ENCODE data around the gene UNC45B.
"Not testable (repeated sequence)": the region's sequence is repeated elsewhere in the genome, so short reads cannot be mapped to it uniquely, and the experiment has no call there.

The UNC45B gene, protein sequence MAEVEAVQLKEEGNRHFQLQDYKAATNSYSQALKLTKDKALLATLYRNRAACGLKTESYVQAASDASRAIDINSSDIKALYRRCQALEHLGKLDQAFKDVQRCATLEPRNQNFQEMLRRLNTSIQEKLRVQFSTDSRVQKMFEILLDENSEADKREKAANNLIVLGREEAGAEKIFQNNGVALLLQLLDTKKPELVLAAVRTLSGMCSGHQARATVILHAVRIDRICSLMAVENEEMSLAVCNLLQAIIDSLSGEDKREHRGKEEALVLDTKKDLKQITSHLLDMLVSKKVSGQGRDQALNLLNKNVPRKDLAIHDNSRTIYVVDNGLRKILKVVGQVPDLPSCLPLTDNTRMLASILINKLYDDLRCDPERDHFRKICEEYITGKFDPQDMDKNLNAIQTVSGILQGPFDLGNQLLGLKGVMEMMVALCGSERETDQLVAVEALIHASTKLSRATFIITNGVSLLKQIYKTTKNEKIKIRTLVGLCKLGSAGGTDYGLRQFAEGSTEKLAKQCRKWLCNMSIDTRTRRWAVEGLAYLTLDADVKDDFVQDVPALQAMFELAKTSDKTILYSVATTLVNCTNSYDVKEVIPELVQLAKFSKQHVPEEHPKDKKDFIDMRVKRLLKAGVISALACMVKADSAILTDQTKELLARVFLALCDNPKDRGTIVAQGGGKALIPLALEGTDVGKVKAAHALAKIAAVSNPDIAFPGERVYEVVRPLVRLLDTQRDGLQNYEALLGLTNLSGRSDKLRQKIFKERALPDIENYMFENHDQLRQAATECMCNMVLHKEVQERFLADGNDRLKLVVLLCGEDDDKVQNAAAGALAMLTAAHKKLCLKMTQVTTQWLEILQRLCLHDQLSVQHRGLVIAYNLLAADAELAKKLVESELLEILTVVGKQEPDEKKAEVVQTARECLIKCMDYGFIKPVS

DNA sequence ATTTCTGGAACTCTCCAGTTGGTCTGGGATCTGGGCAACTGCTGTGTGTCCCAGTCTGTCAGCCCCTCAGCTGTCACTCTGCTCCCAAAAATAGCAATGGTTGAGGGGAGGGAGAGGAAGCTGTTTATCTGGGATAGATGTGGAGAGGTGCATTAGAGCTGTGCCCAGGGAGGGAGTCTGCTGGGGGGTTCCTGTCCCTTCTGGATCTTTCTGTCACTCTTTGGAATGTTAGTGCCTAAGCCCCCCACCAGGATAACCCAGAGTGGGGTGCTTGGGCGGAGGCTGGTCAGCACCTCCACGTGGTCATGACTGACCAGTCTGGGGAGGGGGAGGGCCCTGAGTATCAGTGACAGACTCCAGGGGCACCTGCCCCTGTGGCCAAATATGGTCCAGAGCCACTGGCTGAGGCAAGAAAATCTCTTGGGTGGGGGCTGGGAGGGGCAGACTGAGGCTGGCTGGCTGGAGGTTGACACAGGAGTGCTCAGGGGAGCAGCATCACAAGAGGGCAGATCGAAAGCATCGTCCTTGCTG, at the start of gene UNC45B:
Gene UNC45B (plus strand): TSS at position 443 of the 531 bp plus-strand sequence. CDS start 447 bp downstream, outside the sequence.
- no peak for DNase-seq

DNA sequence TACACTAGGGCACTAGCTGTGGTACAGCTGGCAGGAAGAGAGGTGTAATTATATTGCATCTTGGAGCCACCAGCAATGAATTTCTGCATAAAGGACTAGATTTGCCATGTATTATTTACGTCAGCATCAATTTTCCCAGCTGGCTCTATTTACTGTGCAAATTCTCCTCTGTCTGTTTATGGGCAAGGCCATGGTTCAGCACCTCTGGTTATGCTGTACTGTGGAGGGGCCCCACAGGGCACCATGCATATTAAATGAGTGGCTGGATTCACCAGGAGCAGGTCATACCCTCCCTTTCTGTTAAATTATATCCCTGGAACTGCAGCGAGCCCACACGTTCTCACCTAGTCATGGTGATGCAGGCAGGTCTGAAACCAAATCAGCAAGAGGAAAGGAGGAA, 47.7 kb upstream of the UNC45B start:
- no peak for DNase-seq

DNA sequence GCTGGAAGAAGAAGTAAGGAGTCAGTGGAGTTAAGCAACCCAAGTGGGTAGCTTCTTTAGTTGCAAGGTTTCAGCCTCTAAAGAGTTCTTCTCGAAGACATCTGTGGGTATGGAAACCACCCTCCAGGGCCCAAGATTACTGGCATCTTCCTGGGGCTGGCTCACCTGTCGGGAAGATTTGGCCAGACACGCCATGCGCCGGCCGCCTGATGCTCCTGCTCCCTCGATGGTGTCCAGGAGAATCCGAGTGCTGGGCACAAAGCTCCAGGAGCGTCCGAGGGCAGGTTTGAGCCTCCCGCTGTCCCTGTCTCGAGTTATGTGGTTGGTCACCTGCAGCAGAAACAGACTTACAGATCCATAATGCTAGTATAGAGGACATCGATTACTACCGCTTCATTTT, 46.6 kb upstream of the UNC45B start:
- no peak for DNase-seq

DNA sequence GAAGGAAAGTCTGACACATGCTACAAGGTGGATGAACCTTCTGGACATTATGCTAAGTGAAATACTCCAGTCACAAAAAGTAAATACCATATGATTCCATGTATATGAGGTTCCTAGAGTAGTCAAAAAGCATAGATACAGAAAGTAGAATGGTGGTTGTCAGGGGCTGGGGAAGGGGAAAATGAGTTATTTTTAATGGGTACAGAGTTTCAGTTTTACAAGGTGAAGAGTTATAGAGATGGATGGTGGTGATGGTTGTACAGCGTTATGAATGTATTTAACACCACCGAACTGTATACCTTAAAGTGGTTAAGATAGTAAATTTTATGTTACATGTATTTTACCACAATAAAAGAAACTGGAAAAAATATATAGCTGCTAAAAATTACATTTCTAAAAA, 45.9 kb upstream of the UNC45B start:
- no peak for DNase-seq

DNA sequence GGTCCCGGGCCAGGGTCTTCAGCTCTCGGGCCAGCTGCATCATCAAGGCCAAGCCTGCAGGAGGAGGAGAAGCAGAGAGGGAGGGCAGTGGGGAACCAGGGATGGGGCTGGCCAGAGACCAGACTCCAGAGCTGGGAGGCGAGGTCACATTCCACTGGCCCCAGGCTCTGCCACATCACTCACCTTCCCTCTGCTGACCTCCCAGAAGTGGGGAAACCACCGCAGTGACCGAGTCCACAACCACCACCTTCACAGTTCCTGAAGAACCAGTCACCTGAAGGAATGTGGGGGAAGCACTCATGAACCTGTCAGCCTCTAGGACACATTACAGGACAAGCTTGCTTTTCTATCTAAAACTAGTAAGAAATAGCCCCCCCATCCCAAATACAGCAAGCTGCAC, 44.3 kb upstream of the UNC45B start:
- DNase-seq, result no peak

DNA sequence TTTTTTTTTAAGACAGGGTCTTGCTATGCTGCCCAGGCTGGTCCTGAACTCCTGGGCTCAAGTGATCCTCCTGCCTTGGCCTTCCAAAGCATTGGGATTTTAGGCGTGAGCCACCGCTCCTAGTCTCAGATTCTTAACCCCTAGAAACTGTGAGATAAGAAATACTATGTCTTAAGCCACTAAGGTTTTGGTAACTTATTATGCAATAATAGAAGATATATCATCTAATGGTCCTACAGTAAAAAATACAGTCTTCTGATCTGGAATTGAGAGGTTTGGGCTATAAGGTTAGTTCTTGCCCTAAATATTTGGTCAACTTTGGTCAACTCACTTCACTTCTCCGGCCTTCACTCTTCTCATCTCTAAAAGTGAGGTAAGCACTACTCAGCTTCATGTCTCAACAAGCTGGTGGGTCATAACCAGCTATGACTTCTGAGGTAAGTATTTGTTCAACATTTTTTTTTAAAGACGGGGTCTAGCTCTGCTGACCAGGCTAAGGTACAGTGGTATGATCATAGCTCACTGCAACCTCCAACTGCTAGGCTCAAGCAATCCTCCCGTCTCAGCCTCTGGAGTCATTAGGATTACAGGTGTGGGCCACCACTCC, 42.7 kb upstream of the UNC45B start:
- no peak for DNase-seq

DNA sequence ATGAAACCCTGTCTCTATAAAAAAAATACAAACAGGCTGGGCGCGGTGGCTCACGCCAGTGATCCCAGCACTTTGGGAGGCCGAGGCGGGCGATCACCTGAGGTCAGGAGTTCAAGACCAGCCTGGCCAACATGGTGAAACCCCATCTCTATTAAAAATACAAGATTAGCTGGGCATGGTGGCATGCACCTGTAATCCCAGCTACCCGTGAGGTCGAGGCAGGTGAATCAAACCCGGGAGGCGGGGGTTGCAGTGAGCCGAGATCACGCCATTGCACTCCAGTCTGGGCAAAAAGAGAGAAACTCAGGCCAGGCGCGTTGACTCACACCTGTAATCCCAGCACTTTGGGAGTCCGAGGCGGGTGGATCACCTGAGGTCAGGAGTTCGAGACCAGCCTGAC, 36.8 kb upstream of the UNC45B start:
- DNase-seq, result not testable (repeated sequence)

DNA sequence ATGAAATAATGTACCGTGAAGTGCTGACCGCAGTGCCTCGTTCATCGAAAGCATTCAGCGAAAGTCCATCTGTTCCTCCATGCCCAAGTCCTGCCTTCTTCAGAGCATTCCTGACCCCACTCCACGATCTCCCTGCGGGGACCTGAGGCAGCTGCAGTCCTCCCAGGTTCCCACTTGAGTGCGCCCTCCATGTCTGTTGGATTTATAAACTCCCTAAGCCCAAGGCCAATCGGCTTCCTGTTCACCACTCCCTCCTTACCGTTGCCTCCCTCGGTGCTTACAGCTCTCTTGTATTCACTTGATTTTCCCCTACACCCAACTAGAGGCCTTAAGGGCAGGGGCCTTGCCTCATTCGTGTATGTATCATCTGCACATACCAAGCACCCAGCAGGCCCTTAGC, 30.8 kb upstream of the UNC45B start:
- no peak for DNase-seq

DNA sequence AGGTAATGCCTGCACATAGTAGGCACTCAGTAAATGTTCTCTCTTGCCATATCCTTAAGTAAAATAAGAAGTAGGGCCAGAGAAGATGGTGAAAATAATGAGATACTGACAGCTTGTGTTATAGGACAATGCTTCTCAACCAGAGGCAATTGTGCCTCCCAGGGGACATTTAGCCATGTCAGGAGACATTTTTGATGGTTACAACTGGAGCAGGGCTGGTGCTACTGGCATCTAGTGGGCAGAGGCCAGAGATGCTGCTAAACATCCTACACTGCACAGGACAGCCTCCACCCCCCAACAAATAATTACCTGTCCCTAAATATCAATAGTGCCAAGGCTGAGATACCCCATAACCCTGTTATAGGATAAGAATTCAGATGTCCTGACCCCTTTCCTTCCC, 29.6 kb upstream of the UNC45B start:
- DNase-seq, result no peak

DNA sequence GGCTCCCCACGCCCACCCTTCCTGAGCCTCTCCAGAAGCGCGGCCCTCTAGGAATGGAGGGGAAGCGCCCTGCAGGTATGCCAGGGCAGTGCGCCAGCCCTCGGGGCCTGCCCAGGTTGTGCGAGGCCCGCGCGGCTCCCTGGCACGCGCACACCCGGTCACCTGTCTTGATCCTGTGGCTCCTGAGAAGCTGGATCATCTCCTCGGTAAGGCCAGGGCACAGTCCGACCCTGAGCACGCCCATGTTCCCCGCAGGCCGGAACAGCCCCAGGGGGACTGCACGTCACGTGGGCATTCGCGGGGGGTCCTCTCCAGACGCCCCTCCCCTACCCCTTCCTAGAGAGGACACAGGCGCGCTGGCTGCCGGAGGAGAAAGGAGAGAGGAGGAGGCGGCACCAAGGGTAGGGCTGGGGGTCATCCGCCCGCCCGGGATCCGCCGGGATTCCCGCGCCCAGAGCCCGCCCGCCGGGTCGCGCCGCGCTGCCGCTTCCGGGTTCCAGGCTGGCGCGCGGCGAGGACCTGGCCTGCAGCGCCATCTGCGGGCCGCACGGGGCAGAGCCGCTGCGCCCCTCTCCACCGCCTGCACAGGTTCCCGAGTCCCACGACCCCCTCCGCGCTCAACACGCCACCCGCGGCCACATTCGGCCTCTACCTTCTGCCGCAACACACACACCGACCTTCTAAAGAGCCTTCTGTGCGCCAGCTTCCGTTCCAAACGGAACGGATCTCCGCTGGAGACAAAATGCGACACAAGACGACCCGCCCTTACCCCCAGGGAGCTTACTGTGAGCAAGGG, 28.0 kb upstream of the UNC45B start, which contains the start of gene RAD51D:
Gene RAD51D (minus strand): TSS at position 491 of the 796 bp plus-strand sequence. CDS start 247 bp downstream, at position 244.
- peak; percentile 71 for DNase-seq

DNA sequence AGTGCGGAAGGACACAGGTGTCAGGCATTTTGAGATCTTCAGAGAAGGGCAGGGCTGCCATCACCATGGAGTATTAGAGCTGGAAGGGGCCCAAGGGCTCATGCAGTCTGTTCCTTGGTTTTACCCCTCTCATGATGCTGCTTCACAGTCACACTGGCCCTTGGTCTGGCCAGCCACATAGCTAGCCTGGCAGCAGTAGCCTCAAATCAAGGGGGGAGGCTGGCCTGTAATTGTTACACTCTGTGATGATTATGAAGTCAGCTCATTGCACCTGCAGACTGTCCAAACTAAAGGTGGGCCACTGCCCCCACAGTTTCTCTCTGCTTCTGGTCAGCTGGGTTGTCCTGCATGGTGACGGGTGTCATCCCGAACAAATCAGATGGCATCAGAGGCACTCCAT, 26.3 kb upstream of the UNC45B start, which contains the start of gene FNDC8:
Gene FNDC8 (plus strand): TSS at position 301 of the 400 bp plus-strand sequence. CDS start 79 bp downstream, at position 380.
- no peak for DNase-seq

DNA sequence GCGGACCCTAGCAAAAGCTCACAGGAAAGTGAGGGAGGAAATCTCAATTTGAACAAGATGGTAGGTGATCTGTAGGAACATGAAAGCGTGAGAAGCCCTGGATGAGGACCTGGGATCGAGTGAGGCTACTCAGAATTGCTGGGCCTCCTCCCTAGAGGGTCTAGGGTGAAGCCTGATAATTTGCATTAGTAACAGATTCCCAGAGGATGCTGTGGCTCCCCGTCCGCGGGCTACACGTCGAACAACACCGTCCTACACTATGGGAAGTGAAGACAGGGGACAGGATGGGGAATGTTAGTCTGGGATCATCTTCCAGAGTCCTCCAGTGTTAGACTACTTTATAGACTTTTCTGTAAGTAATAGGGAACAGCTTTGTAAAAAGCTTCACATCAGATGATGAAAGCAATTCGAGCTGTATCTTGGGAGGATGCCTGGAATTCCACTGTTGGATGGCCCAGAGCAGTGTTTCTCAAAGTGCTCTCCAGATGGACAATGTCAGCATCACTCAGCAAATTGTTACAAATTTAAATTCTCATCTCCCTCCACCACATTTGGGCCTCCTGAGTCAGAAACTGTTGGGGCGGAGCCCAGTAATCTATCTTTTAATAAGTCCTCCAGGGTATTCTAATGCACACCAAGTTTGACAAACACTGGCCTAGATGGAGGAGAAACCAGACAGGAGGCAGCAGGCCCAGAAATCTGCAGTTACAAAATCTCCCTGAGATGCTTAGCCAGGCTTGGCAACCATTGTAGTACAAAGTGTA, 19.7 kb upstream of the UNC45B start:
- DNase-seq, result no peak

DNA sequence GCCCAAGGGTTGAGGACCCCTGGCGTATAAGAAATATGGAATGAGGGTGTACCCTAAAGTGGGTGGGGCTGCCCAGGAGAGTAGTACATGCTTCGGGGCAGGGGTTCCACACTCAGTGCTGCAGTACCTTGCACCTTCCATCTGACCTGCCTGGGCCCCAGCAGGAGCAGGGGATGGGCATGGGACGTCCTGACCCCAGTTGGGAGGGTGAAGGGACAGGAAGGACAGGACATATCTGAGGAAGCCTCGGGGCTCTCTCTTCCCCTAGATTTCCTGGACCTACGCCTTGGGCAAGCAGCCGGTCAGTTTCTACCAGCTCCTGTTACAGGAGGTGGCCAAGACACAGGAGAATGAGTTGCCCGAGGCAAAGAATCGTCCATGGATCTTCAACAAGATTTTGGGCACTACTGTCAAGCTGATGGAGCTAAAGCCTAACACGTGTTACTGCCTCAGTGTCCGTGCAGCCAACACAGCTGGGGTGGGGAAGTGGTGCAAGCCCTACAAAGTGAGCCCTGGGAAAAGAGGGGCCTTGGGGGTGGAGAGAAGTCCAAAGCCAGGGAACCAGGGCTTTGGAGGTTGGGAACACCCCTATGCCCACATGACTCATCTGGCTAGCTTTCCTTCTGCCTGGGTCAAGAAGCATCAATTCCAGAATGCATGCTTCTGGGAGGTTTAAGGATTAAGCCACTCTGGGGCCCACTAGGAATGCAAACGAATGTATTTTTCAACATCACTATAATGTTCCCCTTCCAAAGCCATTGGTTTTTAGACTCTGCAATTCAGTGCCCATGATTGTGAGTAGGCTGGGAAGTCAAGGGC, 18.3 kb upstream of the UNC45B start:
- DNase-seq, result no peak

DNA sequence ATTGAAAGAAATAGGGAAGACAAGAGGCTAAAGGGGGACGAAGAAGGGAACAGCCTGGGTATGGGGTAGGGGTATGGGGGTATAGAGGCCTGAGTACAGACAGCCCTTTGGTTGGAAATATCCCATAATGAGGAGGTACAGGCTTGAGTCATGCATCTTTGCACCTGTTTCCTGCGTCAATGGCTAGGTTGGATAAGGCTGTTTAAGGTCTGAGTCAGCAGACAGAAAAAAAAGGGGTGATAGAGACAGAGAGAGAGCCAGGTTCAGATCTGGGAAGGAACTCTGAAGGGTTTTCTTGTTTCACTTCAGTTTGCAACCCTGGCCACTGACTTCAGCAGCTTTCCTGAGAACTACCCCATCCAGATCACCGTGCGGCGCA, 17.7 kb upstream of the UNC45B start:
- no peak for DNase-seq

DNA sequence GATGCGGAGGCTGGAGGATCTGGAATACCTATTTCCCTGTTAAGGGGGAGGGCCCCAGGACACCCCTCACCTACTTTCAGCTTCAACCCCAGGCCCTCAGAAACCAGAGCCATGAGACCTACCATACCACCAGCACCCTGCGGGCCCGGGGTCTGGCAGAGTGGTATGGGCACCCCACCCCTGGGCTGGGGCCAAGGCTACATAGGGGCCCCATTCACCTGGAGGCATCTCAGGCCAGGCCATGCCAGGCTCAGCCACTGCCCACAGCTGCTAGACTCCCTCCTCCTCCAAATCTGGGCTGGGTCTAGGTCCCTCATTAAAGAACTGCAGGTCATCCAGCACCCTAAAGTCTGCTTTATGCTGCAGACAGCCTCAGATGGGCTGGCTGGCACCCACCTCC, 17.2 kb upstream of the UNC45B start:
- no peak for DNase-seq

DNA sequence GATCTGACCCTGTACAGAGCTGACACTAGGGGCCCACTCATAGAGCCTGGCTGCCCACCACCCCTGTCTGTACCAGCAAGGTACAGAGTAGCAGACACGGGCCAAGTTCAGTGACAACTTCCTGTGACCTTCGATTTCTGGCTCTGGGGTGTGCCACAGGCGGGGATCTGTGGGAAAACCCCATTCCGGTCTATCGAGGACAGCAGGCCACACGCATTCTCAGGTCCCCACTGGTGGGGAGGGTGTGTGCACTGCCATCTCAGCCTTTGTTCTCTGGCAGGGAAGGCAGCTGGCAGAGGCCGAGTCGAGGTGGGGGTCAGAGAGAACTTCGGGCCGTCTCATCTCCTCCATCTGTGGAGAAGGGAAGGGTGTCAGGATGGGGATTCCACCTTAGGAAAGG, 15.5 kb upstream of the UNC45B start:
- no peak for DNase-seq

DNA sequence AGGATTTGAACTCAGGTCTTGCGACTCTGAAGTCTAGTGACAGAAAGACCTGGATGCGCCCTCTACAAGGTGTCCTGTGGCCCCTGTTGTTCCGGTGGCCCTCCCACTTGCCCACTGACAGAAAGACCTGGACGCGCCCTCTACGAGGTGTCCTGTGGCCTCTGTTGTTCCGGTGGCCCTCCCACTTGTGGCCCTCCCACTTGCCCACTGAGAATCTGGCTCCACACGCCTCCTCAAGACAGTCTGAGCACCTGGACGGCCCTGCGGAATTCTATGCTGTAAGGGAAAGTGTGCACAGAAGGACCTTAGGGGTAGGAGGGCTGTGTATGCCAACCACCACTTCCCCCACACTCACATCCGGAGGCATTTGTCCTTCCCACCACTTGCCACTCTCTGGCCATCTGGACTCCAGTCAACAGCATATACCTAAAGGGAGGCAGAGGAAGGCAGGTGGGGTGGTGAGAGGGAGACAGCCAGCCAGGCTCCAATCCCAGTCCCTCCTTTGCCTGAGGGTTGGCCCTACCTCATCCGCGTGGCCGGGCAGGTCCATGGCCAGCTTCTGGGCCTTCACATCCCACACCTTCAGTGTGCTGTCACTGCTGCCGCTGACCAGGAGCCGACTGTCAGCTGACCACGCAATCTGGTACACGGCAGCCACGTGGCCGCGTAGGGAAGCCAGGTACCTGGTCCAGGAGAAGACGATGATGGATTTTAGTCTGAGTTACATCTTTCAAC, 14.6 kb upstream of the UNC45B start:
- DNase-seq, result no peak

DNA sequence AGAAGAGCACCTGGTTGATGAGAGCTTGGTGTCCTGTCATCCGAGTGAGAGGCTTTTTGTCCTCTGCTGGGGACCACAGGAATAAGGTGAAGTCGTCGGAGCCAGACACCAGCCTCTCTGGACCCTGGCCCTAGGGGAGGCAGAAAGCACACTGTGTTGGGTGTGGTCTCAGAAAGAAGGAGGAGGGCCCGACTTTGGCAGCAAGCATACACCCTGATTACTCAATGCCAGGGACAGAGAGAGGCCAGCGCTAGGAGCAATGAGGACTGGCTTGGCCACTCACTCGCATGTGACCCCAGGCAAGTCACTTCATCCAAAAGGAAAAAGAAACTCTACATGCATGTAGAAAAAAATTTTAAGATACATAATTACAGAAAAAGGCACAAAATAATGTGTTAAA, 12.3 kb upstream of the UNC45B start:
- DNase-seq, result no peak

DNA sequence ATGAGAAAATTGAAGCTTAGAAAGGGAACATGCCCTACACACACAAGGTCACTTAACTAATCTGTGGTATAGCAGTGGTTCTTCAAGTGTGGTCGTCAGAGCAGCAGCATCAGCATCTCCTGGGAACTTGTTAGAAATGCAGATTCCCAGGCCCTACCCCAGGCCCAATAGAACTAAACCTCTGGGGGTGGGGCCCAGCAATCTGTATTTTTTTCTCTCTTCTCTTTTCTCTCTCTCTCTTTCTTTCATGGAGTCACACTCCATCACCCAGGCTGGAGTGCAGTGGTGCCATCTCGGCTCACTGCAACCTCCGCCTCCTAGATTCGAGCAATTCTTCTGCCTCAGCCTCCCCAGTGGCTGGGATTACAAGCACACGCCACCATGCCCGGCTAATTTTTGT, 9.4 kb upstream of the UNC45B start:
- no peak for DNase-seq
